HepG2 (cell line): Measurements from ENCODE around the gene KCNJ6.
"Not testable (repeated sequence)": the region's sequence is repeated elsewhere in the genome, so short reads cannot be mapped to it uniquely, and the experiment has no call there.

Experiments
- CTCF ChIP-seq: sonication (generic); formaldehyde crosslinking; IDR thresholded peaks from 2 replicates; pipeline ENCODE4 v1.5.0; 2020; ENCODE audit warnings: mild to moderate bottlenecking, missing genetic modification reagents, moderate library complexity
- JUNB ChIP-seq: sonication (generic); formaldehyde crosslinking; IDR thresholded peaks from 2 replicates; pipeline ENCODE4 v1.8.0; 2022; ENCODE audit warnings: missing genetic modification reagents, mild to moderate bottlenecking, borderline replicate concordance
- JUND ChIP-seq: sonication (generic); formaldehyde crosslinking; IDR thresholded peaks from 2 replicates; pipeline ENCODE4 v1.8.0; 2022; ENCODE audit warnings: mild to moderate bottlenecking, missing genetic modification reagents
- NR0B2 ChIP-seq: sonication (generic); formaldehyde crosslinking; IDR thresholded peaks from 2 replicates; pipeline ENCODE4 v1.4.0; 2020; ENCODE audit warnings: mild to moderate bottlenecking, missing genetic modification reagents
- POLR2A ChIP-seq, 2 experiments: IDR thresholded peaks; 2 replicates each; pipeline ENCODE4 v1.6.1; 2011; ENCODE audit warnings: low read depth in 2 of 2, low read length in 2 of 2, mild to moderate bottlenecking in 1 of 2, moderate library complexity in 1 of 2; ENCODE audit not compliant: insufficient read depth in 1 of 2
- PTBP1 ChIP-seq: fragments of 200-400 bp; formaldehyde crosslinking; IDR thresholded peaks from 2 replicates; pipeline ENCODE4 v1.6.1; 2018; ENCODE audit warnings: low read length, low read depth; ENCODE audit not compliant: poor library complexity, severe bottlenecking
- TBP ChIP-seq: sonication (generic); formaldehyde crosslinking; IDR thresholded peaks from 2 replicates; pipeline ENCODE4 v1.5.0; 2020; ENCODE audit warnings: missing genetic modification reagents
- ZMYM2 ChIP-seq: sonication (generic); formaldehyde crosslinking; IDR thresholded peaks from 2 replicates; pipeline ENCODE4 v1.8.0; 2022; ENCODE audit warnings: mild to moderate bottlenecking, missing genetic modification reagents
- ZNF530 ChIP-seq: sonication (generic); formaldehyde crosslinking; IDR thresholded peaks from 2 replicates; pipeline ENCODE4 v1.5.0; 2020; ENCODE audit warnings: low read depth, mild to moderate bottlenecking, missing genetic modification reagents

- TF ChIP-seq JUNB (CRISPR knock-in tag); ZNF530 (CRISPR knock-in tag); CTCF (CRISPR knock-in tag); NR0B2; TBP; POLR2A (IDR thresholded peaks at IDR 0.05; ENCODE audit: insufficient read depth in 1 of 2, low read depth in 2 of 2, low read length in 2 of 2); PTBP1; ZMYM2 (CRISPR knock-in tag); JUND (CRISPR knock-in tag): not testable (repeated sequence)
Observed at GRCh38 chr21:37920302-37920701, 4.0 kb upstream of the KCNJ6 start.
